ENCODE measurements around the gene ZFY.

DNA sequence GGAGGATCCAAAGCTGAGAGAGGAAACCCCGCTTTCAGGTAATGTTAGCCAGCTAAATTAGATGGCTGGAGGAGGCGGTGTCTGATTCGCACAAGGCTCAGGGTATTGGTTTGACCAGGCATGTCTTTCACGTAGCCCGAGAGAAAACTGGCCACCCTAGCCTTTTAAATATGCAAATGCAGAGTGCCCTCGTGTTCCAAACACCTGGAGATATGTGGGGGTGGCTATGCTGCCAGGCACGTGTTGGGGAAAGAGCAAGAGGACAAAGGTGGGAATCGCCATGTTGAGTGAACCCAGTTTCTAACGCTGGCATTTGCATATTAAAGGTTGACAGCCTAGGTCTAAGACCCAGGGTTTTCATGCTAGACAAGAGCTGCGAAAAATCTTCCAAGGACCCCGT lies 84.4 kb downstream of the ZFY start:
- TF ChIP-seq, protein P1, sequence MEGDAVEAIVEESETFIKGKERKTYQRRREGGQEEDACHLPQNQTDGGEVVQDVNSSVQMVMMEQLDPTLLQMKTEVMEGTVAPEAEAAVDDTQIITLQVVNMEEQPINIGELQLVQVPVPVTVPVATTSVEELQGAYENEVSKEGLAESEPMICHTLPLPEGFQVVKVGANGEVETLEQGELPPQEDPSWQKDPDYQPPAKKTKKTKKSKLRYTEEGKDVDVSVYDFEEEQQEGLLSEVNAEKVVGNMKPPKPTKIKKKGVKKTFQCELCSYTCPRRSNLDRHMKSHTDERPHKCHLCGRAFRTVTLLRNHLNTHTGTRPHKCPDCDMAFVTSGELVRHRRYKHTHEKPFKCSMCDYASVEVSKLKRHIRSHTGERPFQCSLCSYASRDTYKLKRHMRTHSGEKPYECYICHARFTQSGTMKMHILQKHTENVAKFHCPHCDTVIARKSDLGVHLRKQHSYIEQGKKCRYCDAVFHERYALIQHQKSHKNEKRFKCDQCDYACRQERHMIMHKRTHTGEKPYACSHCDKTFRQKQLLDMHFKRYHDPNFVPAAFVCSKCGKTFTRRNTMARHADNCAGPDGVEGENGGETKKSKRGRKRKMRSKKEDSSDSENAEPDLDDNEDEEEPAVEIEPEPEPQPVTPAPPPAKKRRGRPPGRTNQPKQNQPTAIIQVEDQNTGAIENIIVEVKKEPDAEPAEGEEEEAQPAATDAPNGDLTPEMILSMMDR (IDR thresholded peaks at IDR 0.05), result no peak
- no peak for TF ChIP-seq SMC3 (IDR thresholded peaks at IDR 0.05; ENCODE audit: low read depth, low read length)
- TF ChIP-seq CHD2 (IDR thresholded peaks at IDR 0.05; ENCODE audit: low read length, partially characterized antibody), result no peak
- no peak for TF ChIP-seq RFX5 (IDR thresholded peaks at IDR 0.05; ENCODE audit: low read length)
- TF ChIP-seq EZH2phosphoT487 (IDR thresholded peaks at IDR 0.05; ENCODE audit: borderline replicate concordance, low read depth), result no peak
- TF ChIP-seq, protein P2, sequence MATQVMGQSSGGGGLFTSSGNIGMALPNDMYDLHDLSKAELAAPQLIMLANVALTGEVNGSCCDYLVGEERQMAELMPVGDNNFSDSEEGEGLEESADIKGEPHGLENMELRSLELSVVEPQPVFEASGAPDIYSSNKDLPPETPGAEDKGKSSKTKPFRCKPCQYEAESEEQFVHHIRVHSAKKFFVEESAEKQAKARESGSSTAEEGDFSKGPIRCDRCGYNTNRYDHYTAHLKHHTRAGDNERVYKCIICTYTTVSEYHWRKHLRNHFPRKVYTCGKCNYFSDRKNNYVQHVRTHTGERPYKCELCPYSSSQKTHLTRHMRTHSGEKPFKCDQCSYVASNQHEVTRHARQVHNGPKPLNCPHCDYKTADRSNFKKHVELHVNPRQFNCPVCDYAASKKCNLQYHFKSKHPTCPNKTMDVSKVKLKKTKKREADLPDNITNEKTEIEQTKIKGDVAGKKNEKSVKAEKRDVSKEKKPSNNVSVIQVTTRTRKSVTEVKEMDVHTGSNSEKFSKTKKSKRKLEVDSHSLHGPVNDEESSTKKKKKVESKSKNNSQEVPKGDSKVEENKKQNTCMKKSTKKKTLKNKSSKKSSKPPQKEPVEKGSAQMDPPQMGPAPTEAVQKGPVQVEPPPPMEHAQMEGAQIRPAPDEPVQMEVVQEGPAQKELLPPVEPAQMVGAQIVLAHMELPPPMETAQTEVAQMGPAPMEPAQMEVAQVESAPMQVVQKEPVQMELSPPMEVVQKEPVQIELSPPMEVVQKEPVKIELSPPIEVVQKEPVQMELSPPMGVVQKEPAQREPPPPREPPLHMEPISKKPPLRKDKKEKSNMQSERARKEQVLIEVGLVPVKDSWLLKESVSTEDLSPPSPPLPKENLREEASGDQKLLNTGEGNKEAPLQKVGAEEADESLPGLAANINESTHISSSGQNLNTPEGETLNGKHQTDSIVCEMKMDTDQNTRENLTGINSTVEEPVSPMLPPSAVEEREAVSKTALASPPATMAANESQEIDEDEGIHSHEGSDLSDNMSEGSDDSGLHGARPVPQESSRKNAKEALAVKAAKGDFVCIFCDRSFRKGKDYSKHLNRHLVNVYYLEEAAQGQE (IDR thresholded peaks at IDR 0.05; ENCODE audit: low read depth, low read length), result no peak
- no peak for TF ChIP-seq SIN3A (IDR thresholded peaks at IDR 0.05; ENCODE audit: borderline replicate concordance, low read depth, low read length)
- no peak for TF ChIP-seq JUND (IDR thresholded peaks at IDR 0.05)
- TF ChIP-seq, protein P3, sequence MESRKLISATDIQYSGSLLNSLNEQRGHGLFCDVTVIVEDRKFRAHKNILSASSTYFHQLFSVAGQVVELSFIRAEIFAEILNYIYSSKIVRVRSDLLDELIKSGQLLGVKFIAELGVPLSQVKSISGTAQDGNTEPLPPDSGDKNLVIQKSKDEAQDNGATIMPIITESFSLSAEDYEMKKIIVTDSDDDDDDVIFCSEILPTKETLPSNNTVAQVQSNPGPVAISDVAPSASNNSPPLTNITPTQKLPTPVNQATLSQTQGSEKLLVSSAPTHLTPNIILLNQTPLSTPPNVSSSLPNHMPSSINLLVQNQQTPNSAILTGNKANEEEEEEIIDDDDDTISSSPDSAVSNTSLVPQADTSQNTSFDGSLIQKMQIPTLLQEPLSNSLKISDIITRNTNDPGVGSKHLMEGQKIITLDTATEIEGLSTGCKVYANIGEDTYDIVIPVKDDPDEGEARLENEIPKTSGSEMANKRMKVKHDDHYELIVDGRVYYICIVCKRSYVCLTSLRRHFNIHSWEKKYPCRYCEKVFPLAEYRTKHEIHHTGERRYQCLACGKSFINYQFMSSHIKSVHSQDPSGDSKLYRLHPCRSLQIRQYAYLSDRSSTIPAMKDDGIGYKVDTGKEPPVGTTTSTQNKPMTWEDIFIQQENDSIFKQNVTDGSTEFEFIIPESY (IDR thresholded peaks at IDR 0.05; ENCODE audit: borderline replicate concordance, low read depth), result no peak
- TF ChIP-seq MXI1 (IDR thresholded peaks at IDR 0.05; ENCODE audit: low read depth, low read length), result no peak
- no peak for TF ChIP-seq ELF1 (IDR thresholded peaks at IDR 0.05)
- TF ChIP-seq POLR2AphosphoS5 (IDR thresholded peaks at IDR 0.05; ENCODE audit: low read depth, low read length), result no peak
- no peak for TF ChIP-seq RCOR1 (IDR thresholded peaks at IDR 0.05; ENCODE audit: low read length)
- TF ChIP-seq RXRA (IDR thresholded peaks at IDR 0.05; ENCODE audit: borderline replicate concordance, low read depth), result no peak

Data from SK-N-SH (cell line).